NCI-H82 (cell line): ENCODE results near the gene APMAP.

Source experiments
- DNase-seq: peaks from one replicate; lab custom pipeline; 2025; lab: John Stamatoyannopoulos, UW

APMAP gene

DNA sequence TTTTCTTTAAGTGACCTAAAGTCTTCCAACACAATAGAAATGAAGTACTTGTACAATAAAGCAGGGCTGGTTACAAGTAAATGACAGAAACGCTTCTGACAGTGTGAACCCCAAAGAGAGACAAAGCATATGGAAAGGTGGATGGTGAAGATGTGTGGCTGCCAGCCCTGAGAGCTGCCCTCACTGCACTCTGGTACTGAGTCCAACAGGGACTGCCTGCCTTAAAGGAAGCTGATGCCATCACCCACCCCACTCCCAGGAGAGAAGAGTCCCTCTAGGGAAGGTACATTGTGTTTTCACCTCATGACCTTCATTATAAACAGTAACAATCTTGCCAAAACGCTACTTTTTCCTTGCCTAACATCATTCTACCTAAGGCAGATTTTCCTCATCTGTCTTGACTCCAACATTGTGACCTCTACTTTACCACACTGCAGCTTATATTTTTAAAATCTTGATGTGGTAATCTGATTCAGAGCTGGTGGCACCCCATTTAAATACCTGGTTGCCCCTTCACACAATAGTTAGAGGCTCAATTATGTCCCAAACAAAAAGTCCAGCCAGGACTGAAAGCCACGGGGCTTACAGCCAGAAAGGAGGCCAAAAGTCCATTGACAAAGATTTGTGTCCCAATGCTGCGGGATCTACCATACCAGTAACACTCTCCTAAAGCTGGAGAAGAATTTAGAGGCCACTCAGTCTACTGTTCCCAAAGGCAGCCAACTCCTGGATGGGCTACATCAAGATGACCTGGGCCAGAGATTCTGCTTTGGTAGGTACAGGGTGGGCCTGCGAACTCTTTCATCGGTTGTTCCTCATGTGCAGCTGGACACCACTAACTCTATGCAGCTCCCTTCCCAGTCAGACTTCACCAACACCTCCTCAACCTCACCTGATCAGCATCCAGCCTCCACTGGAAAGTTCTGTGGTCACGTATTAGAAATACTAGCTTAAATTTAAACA is 4.4 kb downstream of the APMAP start:
- no peak for DNase-seq

- no peak for DNase-seq
Observed at GRCh38 chr20:24987244-24987643, 5.3 kb downstream of the APMAP start.

GRCh38 chr20:24986436-24987015 is 6.0 kb downstream of the APMAP start:
- no peak for DNase-seq

- no peak for DNase-seq
Observed at GRCh38 chr20:24985802-24986201, 6.7 kb downstream of the APMAP start.

GRCh38 chr20:24984961-24985640 is 7.5 kb downstream of the APMAP start:
- no peak for DNase-seq

GRCh38 chr20:24983896-24984295 is 8.7 kb downstream of the APMAP start:
- no peak for DNase-seq

DNA sequence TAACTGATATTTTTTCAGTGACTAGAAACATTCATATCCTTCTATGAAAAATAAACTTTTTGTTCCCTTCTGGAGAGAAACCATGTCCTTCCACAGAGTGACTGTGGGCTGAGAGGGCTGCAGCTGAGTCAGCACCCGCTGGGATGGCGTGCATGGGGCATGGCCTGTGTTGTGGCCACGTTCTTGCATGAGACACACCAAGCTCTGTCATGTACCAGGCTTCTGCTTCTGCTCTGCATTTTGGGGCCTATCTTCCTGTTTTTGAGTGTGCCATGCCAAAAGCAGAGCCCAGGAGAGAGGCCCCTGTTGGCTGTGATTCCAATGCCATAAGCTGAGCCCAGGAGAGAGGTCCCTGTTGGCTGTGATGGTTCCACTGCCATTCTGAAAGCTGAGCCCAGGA is 10.8 kb downstream of the APMAP start:
- no peak for DNase-seq

DNA sequence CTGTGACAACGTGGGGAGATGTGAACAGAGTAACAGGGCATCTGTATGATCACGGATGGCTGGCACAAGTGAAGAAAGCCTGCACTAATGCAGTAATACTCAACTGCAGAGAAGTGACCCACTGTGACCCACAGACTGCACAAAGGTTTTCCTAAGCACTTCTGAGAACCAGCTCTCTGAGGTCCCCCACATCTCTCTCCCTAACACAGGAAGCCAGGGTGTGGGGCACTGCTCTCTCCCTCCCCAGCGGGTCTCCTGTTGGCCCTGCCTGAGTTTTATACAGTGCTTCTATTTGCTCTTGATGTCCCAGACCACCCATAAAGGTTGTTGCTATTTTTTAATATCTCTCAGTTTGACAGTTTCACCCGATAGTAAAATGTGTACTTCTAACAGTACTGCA is 11.3 kb downstream of the APMAP start:
- no peak for DNase-seq

DNA sequence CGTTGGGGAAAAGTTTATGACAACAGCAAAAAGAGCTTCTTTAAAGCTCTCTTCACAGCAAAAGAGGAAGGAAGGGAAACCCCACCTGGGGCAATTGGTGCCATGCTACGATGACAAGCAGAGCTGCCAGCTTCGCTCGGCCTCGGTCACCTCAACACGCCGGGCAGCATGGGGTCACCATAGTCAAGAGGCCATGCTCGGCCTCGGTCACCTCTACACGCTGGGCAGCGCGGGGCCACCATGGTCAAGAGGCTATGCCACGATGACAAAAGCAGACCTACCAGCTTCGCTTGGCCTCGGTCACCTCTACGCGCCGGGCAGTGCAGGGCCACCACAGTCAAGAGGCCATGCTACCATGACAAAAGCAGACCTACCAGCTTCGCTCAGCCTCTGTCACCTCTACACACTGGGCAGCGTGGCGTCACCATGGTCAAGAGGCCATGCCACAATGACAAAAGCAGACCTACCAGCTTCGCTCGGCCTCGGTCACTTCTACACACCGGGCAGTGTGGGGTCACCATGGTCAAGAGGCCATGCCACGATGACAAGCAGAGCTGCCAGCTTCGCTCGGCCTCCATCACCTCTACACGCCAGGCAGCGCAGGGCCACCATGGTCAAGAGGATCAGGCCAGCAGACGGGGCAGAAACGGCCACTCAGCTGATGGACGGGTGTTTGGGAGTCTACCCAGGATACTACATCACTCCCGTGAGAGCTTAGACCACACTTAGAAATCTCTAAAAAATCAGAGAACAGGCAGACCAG is 12.1 kb downstream of the APMAP start:
- DNase-seq, result no peak

DNA sequence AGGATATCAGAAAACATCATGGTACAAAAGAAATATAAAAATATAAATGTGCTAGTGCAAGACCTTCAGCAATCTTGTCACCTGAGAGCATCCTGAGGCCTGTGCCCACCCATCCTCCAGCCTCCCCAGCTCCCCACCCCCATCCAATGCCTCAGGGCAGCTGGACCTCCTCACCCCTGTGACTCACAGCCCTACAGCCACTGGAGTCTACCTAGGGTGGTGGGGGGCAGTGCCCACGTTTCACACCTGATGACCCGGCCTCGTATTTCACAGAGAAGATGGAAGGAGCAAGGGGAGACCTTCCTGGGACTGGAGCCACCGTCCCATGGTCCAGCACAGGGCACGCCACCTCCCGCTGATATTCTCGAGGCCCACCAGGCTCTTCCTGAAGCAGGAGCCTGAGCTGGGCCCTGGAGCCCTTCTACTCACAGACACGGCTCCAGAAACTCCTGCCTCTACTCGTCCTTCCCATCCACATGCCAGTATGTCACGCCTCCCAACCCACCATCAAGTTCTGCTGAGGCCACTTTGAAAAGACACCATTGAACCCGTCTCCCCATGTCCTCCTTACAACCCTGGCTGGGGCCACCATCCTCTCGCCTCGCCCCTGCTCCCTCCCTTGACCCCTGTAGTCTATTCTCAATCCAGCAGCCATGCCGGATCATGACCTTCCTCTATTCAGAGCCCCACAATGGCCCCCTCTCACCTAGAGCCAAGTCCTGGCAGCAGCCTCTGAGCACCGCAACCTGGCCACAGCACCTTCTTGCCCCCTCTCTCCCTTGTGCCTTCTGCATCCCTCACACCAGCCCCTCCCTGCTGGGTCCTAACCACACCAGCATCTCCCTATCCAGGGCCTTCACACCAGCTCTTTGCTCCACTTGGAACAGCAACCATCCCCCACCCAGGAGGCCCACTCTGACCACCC is 13.3 kb downstream of the APMAP start:
- no peak for DNase-seq

GRCh38 chr20:24978513-24978912 is 14.0 kb downstream of the APMAP start:
- no peak for DNase-seq

GRCh38 chr20:24977797-24978196 is 14.8 kb downstream of the APMAP start:
- no peak for DNase-seq

DNA sequence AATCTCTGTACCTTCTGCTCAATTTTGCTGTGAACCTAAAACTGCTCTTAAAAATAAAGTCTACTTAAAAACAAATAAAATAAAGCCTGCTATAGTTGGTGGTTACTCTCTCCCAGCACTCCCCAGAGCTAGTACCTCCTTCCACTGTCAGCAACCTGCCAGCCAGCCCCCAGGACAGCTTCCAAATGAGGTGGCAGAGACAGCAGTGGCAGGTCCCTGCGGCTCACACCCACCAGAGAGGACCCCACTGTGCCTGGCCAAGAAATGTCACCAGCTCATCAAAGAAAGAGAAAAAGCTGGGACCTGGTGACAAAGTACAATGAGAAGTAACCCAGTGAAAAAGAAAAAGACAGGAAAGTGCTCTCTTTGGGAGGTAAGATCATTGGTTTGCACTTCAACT is 15.2 kb downstream of the APMAP start:
- no peak for DNase-seq

DNA sequence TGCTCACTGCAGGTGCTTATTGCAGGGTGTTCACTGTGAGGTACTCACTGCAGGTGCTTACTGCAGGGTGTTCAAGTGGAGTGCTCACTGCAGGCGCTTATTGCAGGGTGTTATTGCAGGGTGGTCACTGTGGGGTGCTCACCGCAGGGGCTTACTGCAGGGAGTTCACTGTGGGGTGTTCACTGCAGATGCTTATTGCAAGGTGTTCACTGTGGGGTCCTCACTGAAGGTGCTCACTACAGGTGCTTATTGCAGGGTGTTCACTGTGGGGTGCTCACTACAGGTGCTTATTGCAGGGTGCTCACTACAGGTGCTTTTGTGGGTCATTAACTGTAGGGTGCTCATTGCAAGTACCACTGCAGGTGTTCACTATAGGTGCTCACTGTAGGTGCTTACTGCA is 20.2 kb downstream of the APMAP start:
- DNase-seq, result no peak

DNA sequence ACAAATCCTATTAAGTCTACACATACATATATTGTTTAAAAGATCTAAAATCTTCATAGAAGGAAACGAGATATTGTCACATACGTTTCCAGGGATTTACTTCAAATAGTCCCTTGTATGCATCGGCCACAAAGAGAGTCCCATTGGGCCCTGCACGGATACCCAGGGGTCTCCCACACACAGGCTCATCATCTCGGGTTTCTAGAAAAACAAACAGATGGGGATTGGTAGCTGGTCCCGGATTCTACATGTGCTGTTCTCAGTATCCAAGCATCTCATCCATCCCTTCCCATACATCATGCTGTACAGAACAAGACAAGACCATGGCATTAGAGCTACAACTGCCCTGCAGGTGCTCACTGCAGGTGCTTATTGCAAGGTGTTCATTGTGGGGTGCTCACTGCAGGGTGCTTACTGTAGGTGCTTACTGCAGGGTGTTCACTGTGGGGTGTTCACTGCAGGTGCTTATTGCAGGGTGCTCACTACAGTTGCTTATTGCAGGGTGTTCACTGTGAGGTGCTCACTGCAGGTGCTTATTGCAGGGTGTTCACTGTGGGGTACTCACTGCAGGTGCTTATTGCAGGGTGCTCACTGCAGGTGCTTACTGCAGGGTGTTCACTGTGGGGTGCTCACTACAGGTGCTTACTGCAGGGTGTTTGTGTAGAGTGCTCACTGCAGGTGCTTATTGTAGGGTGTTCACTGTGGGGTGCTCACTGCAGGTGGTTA is 21.0 kb downstream of the APMAP start:
- DNase-seq, result no peak

GRCh38 chr20:24970754-24971153 is 21.8 kb downstream of the APMAP start:
- DNase-seq, result no peak

DNA sequence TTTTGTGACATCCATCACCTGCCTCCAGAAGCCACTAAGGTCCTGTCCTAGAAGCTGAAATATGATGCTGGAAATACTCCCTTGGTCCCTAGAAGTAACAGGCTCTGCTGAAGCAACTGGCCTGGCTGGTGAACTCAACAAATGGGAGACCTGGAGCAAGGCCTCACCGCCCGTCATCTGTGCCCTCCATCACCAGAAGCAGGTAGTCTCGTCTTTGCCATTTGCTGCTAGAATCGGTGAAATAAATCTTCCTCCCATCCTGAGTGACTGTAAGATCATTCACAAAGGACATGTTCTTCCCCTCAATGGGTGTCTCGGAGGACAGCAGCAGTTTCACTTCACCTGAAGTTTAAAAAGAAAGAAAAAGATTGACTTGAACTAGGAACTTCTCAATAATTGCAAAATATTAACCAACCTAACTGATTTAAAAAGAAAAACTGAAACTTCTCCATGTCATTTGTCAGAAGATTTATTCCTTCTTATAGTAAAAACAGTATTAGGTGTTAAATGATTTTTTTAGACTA is 22.5 kb downstream of the APMAP start:
- DNase-seq, result no peak

GRCh38 chr20:24969186-24970029 is 23.1 kb downstream of the APMAP start:
- no peak for DNase-seq

DNA sequence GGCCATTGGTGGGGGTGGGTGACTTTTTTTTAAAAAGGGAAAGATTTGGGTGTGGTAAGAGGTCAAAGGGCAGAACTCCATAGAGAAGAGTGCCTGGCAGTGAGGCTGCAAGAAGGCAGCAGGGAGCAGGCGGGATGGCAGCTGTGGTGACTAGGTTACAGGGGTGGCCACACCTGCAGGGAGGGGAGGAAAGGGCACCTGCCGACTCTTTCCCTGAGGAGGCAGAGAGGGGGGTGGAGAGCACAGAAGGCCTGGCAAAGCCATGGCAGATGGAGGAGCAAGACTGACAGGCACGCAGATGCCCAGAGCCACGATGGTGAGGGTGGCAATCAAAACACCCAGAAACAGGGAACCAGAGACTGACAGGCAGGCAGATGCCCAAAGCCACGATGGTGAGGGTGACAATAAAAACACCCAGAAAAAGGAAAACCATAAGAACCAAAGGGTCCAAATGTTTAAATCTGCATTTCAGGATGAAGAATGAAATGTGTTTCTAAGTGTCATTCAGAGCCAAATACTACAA is 24.2 kb downstream of the APMAP start:
- DNase-seq, result no peak
